SIG-M5 (cell line): ENCODE data around the gene RTTN.
"Not testable (repeated sequence)": the region's sequence is repeated elsewhere in the genome, so short reads cannot be mapped to it uniquely, and the experiment has no call there.

ENCODE experiments used
- DNase-seq: peaks from one replicate; lab custom pipeline; 2025; lab: John Stamatoyannopoulos, UW

The RTTN gene

GRCh38 chr18:70149616-70150301, 55.7 kb downstream of the RTTN start:
- DNase-seq = no peak

DNA sequence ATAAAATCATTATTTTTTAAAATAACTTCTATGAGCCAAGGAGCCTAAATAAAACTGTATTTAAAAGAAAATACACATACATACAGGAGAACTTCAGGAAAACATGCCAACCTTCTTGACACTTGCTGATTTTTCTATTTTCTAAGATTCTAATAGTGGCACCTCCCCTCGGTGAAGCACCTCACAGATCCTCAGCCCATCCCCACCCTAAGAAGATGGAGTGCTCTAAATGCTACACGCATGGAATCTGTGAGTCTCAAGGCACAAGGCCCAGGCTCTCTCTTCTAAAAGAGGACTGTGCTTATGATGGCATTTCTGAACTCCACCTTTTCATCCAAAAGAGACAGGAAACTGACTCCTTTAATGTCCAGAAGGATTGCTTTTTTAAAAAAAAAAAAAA, 56.3 kb downstream of the RTTN start:
- DNase-seq = no peak

DNA sequence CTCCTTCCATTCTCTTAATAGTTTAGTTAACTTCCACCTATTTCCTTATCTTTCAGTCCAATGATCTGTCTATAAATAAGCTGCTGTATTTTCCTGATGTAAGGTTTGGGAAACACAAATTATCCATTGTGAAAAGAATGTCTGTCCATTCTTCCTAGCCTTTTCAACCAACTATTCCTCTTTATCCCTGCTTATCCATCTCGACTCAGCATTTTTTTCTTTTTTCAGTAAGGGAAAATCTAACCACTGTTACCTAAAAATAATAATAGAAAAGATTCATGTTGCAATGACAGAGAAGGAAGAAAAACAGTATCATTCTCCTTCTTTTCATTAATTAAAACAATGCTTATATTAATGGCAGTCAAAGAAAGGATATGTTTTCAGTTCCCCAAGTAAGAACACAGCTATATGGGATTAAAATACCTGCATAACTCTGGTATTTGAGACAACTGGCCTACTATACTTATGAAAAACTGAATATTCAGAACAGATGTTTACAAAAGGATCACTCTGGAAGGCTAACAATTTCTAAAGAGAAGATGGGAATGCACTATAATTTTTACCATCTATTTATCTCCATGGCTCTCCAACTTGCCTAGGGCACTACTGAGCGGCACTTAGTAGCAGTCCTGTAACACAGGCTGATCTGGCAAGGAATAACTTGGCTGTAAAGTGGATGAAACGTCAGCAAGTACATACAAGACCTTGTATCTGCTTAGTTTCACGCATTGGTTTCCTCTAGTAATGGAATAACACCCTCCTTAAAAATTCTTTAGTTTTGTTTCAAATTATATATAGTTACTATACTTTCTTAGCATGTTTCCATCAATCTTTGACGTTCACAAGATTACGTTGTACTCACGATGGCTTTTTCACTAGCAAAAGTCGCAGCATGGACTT, 57.2 kb downstream of the RTTN start:
- no peak for DNase-seq

GRCh38 chr18:70146174-70146573, 59.3 kb downstream of the RTTN start:
- DNase-seq = no peak

- DNase-seq = no peak
Observed at GRCh38 chr18:70142001-70142400, 63.5 kb downstream of the RTTN start.

GRCh38 chr18:70139138-70139537, 66.3 kb downstream of the RTTN start:
- DNase-seq = no peak

- DNase-seq = no peak
Observed at GRCh38 chr18:70135604-70136003, 69.9 kb downstream of the RTTN start.

- DNase-seq = no peak
Observed at GRCh38 chr18:70132999-70133398, 72.5 kb downstream of the RTTN start.

DNA sequence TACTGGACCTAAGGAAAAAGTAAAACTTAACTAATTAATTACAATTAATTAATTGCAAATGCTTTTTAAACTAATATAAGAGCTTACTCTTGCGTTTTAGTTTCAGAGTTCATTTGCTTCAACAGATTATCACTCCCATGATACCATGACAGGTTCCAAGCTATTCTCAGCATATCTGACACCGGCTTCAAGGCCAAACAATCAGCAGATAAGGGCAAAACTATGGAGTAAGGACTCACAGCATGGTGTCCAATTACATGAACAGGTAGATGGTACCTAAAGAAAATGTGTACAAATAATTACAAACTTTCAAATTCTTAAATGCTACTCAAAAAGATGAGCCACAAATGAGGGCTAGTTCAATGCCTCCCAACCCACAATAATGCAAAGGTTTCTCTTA, 77.2 kb downstream of the RTTN start:
- DNase-seq = no peak

- no peak for DNase-seq
Observed at GRCh38 chr18:70127359-70127758, 78.1 kb downstream of the RTTN start.

DNA sequence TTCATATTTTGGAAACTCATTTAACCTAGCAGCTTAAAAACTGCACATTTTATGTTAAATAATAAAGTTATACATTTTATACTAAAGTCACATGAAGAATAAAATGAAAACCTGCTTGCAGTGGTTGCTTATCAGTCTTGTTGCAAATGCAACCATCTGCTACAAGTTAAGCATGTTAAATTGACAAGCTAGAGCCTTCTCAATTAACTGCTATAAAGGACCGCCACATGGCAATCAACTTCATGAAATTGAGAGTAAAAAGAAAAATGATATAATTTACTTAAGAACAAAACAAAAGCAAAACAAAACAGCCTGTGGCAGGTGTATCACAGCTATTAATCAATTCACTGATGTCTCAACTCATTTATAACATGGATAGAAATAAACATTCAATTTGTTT, 78.7 kb downstream of the RTTN start:
- DNase-seq = no peak

DNA sequence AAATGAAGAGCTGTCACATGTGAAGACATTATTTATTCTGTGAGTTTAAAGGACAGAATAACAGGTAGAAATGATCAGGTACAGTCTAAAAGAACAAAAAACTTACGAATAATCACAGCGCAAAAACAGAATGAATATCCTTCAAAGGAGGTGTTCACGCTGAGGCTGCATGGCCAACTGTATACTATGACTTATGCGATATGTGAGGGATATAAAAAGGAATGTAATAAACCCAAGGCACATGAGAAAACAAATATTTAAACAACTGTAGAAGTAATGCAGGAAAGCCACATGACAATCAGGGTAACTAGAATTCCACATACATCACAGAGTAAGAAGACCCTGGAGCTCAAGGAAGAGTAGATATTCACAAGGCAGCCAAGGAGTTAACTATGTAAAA, 81.3 kb downstream of the RTTN start:
- DNase-seq = no peak

DNA sequence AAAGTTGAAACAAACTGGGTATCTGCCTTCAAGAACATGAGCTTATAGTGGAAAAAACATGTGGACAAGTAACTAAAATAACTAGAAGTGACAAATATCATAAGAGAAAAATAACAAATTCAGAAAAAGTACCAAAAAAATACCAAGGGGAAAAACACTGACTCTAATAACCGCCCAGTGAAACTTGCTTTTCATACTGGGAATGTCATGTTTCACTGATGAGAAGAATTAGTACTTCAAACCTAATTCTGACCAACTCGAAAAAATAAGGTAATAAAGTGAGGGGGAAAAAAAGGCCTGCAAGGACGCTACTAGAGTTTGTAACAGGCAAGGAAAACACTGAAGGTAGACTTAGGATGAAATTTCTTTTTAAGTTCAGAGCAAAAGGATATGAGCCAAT, 83.6 kb downstream of the RTTN start:
- no peak for DNase-seq

DNA sequence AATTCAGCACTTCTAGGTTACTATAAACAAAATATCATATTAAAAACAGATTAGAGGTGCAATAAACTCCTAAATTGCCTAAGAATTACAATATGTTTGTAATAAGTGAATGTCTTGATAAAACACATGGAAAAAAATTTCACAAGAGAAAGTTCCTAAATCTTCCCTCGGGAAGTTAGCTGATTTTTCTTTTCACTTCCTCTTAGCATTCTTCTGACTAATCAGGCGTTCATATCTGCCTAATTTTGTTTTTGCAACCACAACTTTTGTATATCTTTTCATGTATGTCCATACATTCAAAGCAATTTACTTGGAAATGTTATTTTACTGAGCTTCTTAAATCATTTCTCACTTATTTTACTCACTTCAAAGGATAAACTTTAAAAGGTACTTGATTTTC, 88.5 kb downstream of the RTTN start:
- no peak for DNase-seq

- no peak for DNase-seq
Observed at GRCh38 chr18:70113511-70113910, 92.0 kb downstream of the RTTN start.

- DNase-seq = no peak
Observed at GRCh38 chr18:70110678-70111077, 94.8 kb downstream of the RTTN start.

DNA sequence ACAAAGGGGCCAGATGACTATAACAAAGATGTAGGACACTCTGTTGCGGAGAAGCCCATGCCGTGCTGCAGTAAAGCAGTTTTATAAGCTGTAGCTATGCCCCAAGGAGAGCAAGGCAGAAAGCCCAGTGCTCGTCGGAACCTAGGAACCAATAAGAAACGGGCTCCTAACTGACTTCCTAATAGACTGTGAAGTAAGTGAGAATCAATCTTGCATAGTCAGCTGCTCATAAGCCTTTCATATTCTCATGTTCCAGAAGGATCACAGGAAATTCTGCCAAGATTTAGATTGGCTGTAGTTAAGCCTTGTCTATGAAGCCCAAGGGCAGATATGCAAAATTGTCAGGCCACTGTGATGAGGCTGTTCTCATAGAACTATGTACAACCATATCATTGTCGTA, 98.4 kb downstream of the RTTN start:
- DNase-seq = no peak

DNA sequence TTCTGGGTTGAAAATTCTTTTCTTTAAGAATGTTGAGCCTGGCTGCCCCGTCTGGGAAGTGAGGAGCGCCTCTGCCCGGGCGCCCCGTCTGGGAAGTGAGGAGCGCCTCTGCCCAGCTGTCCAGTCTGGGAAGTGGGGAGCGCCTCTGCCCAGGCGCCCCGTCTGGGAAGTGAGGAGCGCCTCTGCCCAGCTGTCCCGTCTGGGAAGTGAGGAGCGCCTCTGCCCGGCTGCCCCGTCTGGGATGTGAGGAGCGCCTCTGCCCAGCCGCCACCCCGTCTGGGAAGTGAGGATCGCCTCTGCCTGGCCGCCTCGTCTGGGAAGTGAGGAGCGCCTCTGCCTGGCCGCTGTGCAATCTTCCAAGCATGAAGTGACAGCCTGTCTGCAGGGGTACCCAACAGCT, 102.6 kb downstream of the RTTN start:
- not testable (repeated sequence) for DNase-seq

DNA sequence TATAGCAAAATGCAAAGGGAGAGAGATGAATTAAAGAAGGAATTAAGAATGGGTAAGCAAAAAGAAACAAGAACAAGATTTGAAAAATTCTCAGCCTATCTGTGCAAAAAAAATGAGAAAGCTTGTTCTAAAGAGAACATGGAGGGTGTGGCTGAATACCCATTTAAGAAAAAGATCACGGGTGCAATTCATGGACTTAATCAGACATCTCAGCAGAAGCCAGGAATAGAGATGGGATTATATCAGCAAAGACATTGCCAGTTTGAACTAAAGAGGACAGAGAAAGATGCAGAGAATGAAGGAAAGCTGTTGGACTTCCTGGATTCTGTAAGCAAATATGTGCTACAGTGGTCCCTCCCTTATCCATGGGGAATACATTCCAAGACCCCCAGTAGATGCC, 115.6 kb downstream of the RTTN start:
- DNase-seq = no peak

DNA sequence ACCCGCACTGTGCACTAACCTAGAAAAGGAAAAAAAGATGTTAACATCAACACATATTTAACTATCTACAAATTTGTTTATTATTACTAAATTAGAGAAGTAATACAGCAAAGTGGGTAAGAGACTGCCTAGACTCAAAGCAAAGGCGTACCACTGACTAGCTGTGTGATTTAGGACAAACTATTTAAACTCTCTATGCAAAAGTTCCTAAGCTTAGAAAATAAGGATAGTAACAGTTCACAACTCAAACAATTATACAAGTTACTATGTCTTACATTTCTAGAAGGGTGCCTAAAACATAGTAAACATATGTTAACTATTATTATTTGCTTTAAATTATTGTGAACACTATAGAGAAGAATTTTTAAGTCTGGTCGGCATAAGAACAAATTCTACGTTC, 119.4 kb downstream of the RTTN start:
- no peak for DNase-seq

DNA sequence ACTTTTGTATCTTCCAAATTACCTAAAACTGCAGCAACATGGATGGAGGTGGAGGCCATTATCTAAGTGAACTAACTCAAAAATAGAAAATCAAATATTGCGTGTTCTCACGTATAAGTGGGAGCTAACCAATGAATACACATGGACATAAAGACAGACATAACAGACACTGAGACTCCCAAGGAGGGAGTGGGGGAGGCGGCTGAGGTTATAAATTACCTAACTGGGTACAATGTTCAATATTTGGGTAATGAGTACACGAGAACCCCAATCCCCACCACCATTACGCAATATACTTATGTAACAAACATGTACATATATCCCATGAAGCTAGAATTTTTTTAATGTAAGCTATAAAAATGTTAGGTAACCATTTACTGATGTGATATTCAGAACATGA, 119.8 kb downstream of the RTTN start:
- DNase-seq = no peak

DNA sequence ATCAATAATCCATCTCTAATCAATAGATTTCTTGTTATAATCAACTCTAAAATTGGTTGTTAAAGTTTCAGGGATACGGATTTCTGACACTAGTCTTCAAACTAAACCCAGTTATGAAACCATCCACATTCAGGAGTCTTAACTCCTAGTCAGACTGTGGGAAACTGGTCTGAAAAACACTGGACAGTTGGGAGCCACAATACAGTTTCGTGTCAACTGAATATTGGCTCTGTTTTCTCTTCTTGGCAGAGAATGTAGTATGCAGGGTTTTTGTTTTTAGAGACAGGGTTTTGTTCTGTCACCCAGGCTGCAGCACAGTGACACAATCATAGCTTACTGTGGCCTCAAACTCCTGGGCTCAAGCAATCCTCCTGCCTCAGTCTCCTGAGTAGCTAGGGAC, 123.1 kb downstream of the RTTN start:
- DNase-seq = no peak

DNA sequence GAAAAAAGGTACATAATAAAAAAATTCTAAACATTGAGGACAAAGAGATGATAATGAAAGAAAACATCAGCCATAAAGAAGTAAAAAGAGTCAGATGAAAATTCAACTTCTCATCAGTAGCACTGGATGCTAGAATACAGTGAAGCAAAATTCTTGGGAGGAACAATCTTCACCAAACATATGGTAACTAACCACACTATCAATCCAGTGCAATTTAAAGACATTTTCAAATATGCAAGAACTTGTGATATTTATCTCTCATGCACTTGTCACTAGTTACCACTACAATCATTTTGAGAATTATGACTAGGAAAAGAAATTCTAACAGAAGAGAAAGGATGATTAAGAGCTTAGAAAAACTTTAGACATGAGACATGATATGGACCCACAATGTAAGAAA, 127.4 kb downstream of the RTTN start:
- DNase-seq = no peak

DNA sequence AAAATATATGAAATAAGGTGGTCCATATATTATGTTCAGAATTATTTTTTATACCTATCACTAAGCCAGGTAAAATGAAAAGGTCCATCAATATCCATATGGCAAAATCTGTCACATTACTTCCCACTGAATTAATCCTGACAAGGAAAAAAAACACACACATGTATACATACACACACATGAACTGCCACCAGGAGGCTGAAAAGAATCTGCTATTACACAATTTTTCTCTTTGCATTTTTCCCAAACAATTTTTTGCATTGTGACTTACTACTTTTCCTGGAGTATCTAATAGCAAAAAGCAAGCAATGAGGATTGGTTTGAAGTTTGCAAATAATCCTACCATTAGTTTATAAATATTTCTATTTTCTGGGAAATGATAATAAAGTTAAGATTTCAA, 129.6 kb downstream of the RTTN start:
- no peak for DNase-seq
